GM18909 (cell line): ENCODE data around the gene TEKT4.
A peak's percentile ranks its signal among the peaks of the same experiment; 100 is the strongest.
"Not testable (repeated sequence)": the region's sequence is repeated elsewhere in the genome, so short reads cannot be mapped to it uniquely, and the experiment has no call there.

ENCODE experiments used
- ATAC-seq: cut with Tn5 transposase; IDR thresholded peaks from one replicate; pipeline ENCODE4 v1.9.1; 2021; ENCODE audit warnings: mild to moderate bottlenecking; ENCODE audit not compliant: unreplicated experiment, poor library complexity

The TEKT4 gene

GRCh38 chr2:94871226-94872087 is at the start of gene TEKT4:
TEKT4 (plus strand) TSS chr2:94871430; CDS start chr2:94871580, 150 bp downstream.
- ATAC-seq, result no peak

- not testable (repeated sequence) for ATAC-seq
These were observed 32.0 kb upstream of the TEKT4 start for GRCh38 chr2:94839224-94839623.

GRCh38 chr2:94856856-94857255 is 14.4 kb upstream of the TEKT4 start:
- ATAC-seq, result not testable (repeated sequence)

- ATAC-seq, result not testable (repeated sequence)
These were observed 13.7 kb upstream of the TEKT4 start for GRCh38 chr2:94857367-94858162.

- ATAC-seq, result not testable (repeated sequence)
These were observed 12.9 kb upstream of the TEKT4 start for GRCh38 chr2:94858163-94858888.

GRCh38 chr2:94861308-94862152 is 9.7 kb upstream of the TEKT4 start:
- no peak for ATAC-seq

GRCh38 chr2:94862903-94863302 is 8.3 kb upstream of the TEKT4 start:
- not testable (repeated sequence) for ATAC-seq

- no peak for ATAC-seq
These were observed 2.1 kb upstream of the TEKT4 start for GRCh38 chr2:94869131-94869530.

GRCh38 chr2:94869552-94870439 is 1.4 kb upstream of the TEKT4 start:
- ATAC-seq, result no peak

GRCh38 chr2:94870440-94871225 is 597 bp upstream of the TEKT4 start:
- no peak for ATAC-seq

- ATAC-seq, result no peak
These were observed 923 bp downstream of the TEKT4 start for GRCh38 chr2:94872088-94872618.

- no peak for ATAC-seq
These were observed 1.6 kb downstream of the TEKT4 start for GRCh38 chr2:94872676-94873361.

- no peak for ATAC-seq
These were observed 2.4 kb downstream of the TEKT4 start for GRCh38 chr2:94873362-94874276.

- peak; percentile 94 for ATAC-seq
These were observed 3.2 kb downstream of the TEKT4 start for GRCh38 chr2:94874277-94874997.

- no peak for ATAC-seq
These were observed 4.0 kb downstream of the TEKT4 start for GRCh38 chr2:94875064-94875819.
